Parietal lobe (tissue), 2 donors: ENCODE results near the gene MAJIN. TPM values are rescaled to one million over a fixed set of nuclear protein-coding genes. Genes with fewer than 3 reads are reported as not detected.

Source experiments
- small RNA-seq: library from RNA; depleted of rRNA; stranded (forward); fragments of <200 nt; gene quantifications from one replicate; pipeline ENCODE3, GENCODE V24; 2014; ENCODE audit warnings: low replicate concordance
- total RNA-seq: library from RNA; depleted of rRNA; stranded (reverse); fragments of >200 nt; gene quantifications from one replicate; pipeline ENCODE4 v1.2.3, GENCODE V29; 2014

MAJIN gene
- not detected for total RNA-seq

GRCh38 chr11:64971421-64972233 lies at the start of gene MAJIN:
Gene MAJIN, minus strand, starts transcription at chr11:64972108. Its CDS starts 12,703 bp downstream, at chr11:64959405.

GRCh38 chr11:65013888-65014725 lies 42.2 kb upstream of the MAJIN start, which contains the start of gene ARL2:
Gene ARL2, plus strand, starts transcription at chr11:65014160. Its CDS starts 48 bp downstream, at chr11:65014208.

GRCh38 chr11:64996710-64997380 lies 24.9 kb upstream of the MAJIN start, which contains the start of gene BATF2:
Gene BATF2, minus strand, starts transcription at chr11:64996971. Its CDS starts 57 bp downstream, at chr11:64996914.

GRCh38 chr11:64935359-64936081 lies 36.4 kb downstream of the MAJIN start, which contains the start of gene GPHA2:
Gene GPHA2, minus strand, starts transcription at chr11:64935893. Its CDS starts 433 bp downstream, at chr11:64935460.

GRCh38 chr11:64923944-64924909 lies 47.7 kb downstream of the MAJIN start, which contains the start of gene PPP2R5B:
Gene PPP2R5B, plus strand, starts transcription at chr11:64924689. Its CDS starts 1,046 bp downstream, at chr11:64925735.

GRCh38 chr11:64916775-64917662 lies 54.9 kb downstream of the MAJIN start, which contains the start of gene ATG2A:
Gene ATG2A, minus strand, starts transcription at chr11:64917209. Its CDS starts 74 bp downstream, at chr11:64917135.

Small RNA genes within 50 kb of the gene (small RNA-seq; reads per million reads assigned to genes)
- gene MIR6749 = not detected
- gene MIR6750 = not detected
- gene MIR6879 = not detected

Other genes starting within 250 kb of the MAJIN start
- 315 TPM for gene NRXN2, start 248.9 kb downstream of the MAJIN start, total RNA-seq
- gene RASGRP2, start 228.0 kb downstream of the MAJIN start, total RNA-seq = 40.7 TPM
- 0.63 TPM for gene PYGM, start 212.1 kb downstream of the MAJIN start, total RNA-seq
- 193 TPM for gene SF1, start 193.6 kb downstream of the MAJIN start, total RNA-seq
- gene MAP4K2, start 168.9 kb downstream of the MAJIN start, total RNA-seq = 15.7 TPM
- 24.4 TPM for gene MEN1, start 161.6 kb downstream of the MAJIN start, total RNA-seq
- gene CDC42BPG, start 127.5 kb downstream of the MAJIN start, total RNA-seq = 0.31 TPM
- 44.4 TPM for gene EHD1, start 93.5 kb downstream of the MAJIN start, total RNA-seq
- gene ATG2A, start 54.9 kb downstream of the MAJIN start, total RNA-seq = 13.1 TPM
- 27.9 TPM for gene PPP2R5B, start 47.4 kb downstream of the MAJIN start, total RNA-seq
- not detected for gene GPHA2, start 36.2 kb downstream of the MAJIN start, total RNA-seq
- not detected for gene BATF2, start 24.9 kb upstream of the MAJIN start, total RNA-seq
- gene ARL2, start 42.1 kb upstream of the MAJIN start, total RNA-seq = 42.9 TPM
- gene SNX15, start 55.3 kb upstream of the MAJIN start, total RNA-seq = 21.9 TPM
- gene SAC3D1, start 69.1 kb upstream of the MAJIN start, total RNA-seq = 4.7 TPM
- gene NAALADL1, start 86.4 kb upstream of the MAJIN start, total RNA-seq = 2.2 TPM
- 2.8 TPM for gene CDCA5, start 111.9 kb upstream of the MAJIN start, total RNA-seq
- gene ZFPL1, start 112.1 kb upstream of the MAJIN start, total RNA-seq = 20.3 TPM
- 197 TPM for gene VPS51, start 124.1 kb upstream of the MAJIN start, total RNA-seq
- 61.0 TPM for gene TM7SF2, start 139.8 kb upstream of the MAJIN start, total RNA-seq
- gene ZNHIT2, start 145.6 kb upstream of the MAJIN start, total RNA-seq = 4.7 TPM
- 168 TPM for gene FAU, start 150.0 kb upstream of the MAJIN start, total RNA-seq
- gene MRPL49, start 150.2 kb upstream of the MAJIN start, total RNA-seq = 29.4 TPM
- gene SYVN1, start 162.4 kb upstream of the MAJIN start, total RNA-seq = 22.2 TPM
- not detected for gene SPDYC, start 198.1 kb upstream of the MAJIN start, total RNA-seq
- 65.7 TPM for gene CAPN1, start 209.8 kb upstream of the MAJIN start, total RNA-seq